Mesendoderm (in vitro differentiated cells): Measurements from ENCODE around the gene DNAJC4.
A peak's percentile ranks its signal among the peaks of the same experiment; 100 is the strongest.

Experiments used
- DNase-seq: peaks from one replicate; pipeline ENCODE4 v3.0.0; 2013
- H2AK5ac ChIP-seq: 2 replicates; pipeline ENCODE4 v1.6.1; 2013; ENCODE audit warnings: low read length, inconsistent platforms
- H2BK120ac ChIP-seq: 2 replicates; pipeline ENCODE4 v1.6.1; 2013; ENCODE audit warnings: low read depth, mild to moderate bottlenecking, low read length, moderate library complexity, mixed read lengths
- H2BK15ac ChIP-seq: replicated peaks from 2 replicates; pipeline ENCODE4 v1.6.1; 2013; ENCODE audit warnings: low read depth, mild to moderate bottlenecking, moderate library complexity
- H2BK5ac ChIP-seq: 2 replicates; pipeline ENCODE4 v1.6.1; 2013; ENCODE audit warnings: low read length, inconsistent platforms
- H3K18ac ChIP-seq: 2 replicates; pipeline ENCODE4 v1.6.1; 2013; ENCODE audit warnings: mild to moderate bottlenecking, low read length, mixed read lengths
- H3K23ac ChIP-seq: one replicate; pipeline ENCODE4 v1.6.1; 2013; ENCODE audit warnings: low read length
- H3K27ac ChIP-seq: 2 replicates; pipeline ENCODE4 v1.5.1; 2013; ENCODE audit warnings: low read depth, mild to moderate bottlenecking, inconsistent platforms, low read length, moderate library complexity
- H3K27me3 ChIP-seq: 2 replicates; pipeline ENCODE4 v1.6.1; 2013; ENCODE audit warnings: low read length, control low read depth, mild to moderate bottlenecking, inconsistent platforms; ENCODE audit not compliant: insufficient read depth, poor library complexity
- H3K36me3 ChIP-seq: 2 replicates; pipeline ENCODE4 v1.6.1; 2013; ENCODE audit warnings: low read length, inconsistent platforms; ENCODE audit not compliant: control insufficient read depth, insufficient read depth
- H3K4ac ChIP-seq: one replicate; pipeline ENCODE4 v1.6.1; 2013; ENCODE audit warnings: low read depth, mild to moderate bottlenecking, low read length, moderate library complexity
- H3K4me1 ChIP-seq: 2 replicates; pipeline ENCODE4 v1.6.1; 2013; ENCODE audit warnings: low read depth, low read length, inconsistent platforms; ENCODE audit not compliant: control insufficient read depth
- H3K4me2 ChIP-seq: 2 replicates; pipeline ENCODE4 v1.6.1; 2013; ENCODE audit warnings: low read length
- H3K4me3 ChIP-seq: 2 replicates; pipeline ENCODE4 v1.5.1; 2013; ENCODE audit warnings: mild to moderate bottlenecking, low read length
- H3K56ac ChIP-seq: one replicate; pipeline ENCODE4 v1.6.1; 2013; ENCODE audit warnings: low read length
- H3K79me1 ChIP-seq: 2 replicates; pipeline ENCODE4 v1.6.1; 2013; ENCODE audit warnings: low read length, inconsistent platforms
- H3K79me2 ChIP-seq: 2 replicates; pipeline ENCODE4 v1.6.1; 2013; ENCODE audit warnings: mild to moderate bottlenecking, low read length; ENCODE audit not compliant: control insufficient read depth, insufficient read depth
- H3K9ac ChIP-seq: 2 replicates; pipeline ENCODE4 v1.6.1; 2013; ENCODE audit warnings: low read length, inconsistent platforms
- H4K5ac ChIP-seq: one replicate; pipeline ENCODE4 v1.6.1; 2013; ENCODE audit warnings: low read length
- H4K8ac ChIP-seq: one replicate; pipeline ENCODE4 v1.6.1; 2013; ENCODE audit warnings: low read depth, mild to moderate bottlenecking, control low read depth, low read length, moderate library complexity
- WGBS: extraction: QIAGEN DNeasy Blood & Tissue Kit; methylation state at CpG from one replicate; pipeline ENCODE4 v1.1.7; 2013; ENCODE audit warnings: low lambda C conversion rate, missing lambda C conversion rate; ENCODE audit not compliant: insufficient coverage; ENCODE audit errors: extremely low coverage; 5-methylcytosine and 5-hydroxymethylcytosine counted together

DNAJC4 gene

GRCh38 chr11:64185693-64186491 is 44.5 kb upstream of the DNAJC4 start, which contains the start of gene STIP1:
Gene STIP1 (plus strand): TSS chr11:64186171. CDS start chr11:64186262, 91 bp downstream.
- Histone ChIP-seq H3K4ac (peak within 1 kb of the TSS; percentile 99), H3K79me2 (peaks cover 17% of the 10 kb centered on the region), H2AK5ac (peak within 1 kb of the TSS; percentile 15), H3K4me1 (no peaks in the 10 kb centered on the region), H3K4me2 (peak within 1 kb of the TSS; percentile 80), H3K4me3 (peak within 1 kb of the TSS; percentile 50), H2BK15ac (no peak within 1 kb of the TSS), H3K23ac (peak within 1 kb of the TSS; percentile 10), H4K8ac (no peak within 1 kb of the TSS), H2BK5ac (peak within 1 kb of the TSS; percentile 69), H3K27me3 (no peaks in the 10 kb centered on the region), H3K56ac (peak within 1 kb of the TSS; percentile 98), H4K5ac (no peak within 1 kb of the TSS), H3K9ac (peak within 1 kb of the TSS; percentile 95), H3K36me3 (peaks cover 4% of the 10 kb centered on the region), H3K18ac (peak within 1 kb of the TSS; percentile 97), H2BK120ac (peak within 1 kb of the TSS; percentile 97), H3K79me1 (peaks cover 12% of the 10 kb centered on the region), H3K27ac (peak within 1 kb of the TSS; percentile 88)
- peak; percentile 100 for DNase-seq
- WGBS: no CpG with 5 or more reads among the region's 74 CpGs

GRCh38 chr11:64186492-64187165 is 43.7 kb upstream of the DNAJC4 start:
- H2BK5ac ChIP-seq: no peak overlapping the region
- no peaks in the 10 kb centered on the region for H3K27me3 ChIP-seq
- no peak overlapping the region for H3K4me2 ChIP-seq
- DNase-seq: peak; percentile 31
- H2BK120ac ChIP-seq: peak overlapping the region; percentile 97
- peaks cover 4% of the 10 kb centered on the region for H3K36me3 ChIP-seq
- peaks cover 21% of the 10 kb centered on the region for H3K79me2 ChIP-seq
- no peaks in the 10 kb centered on the region for H3K4me1 ChIP-seq
- no peak overlapping the region for H3K23ac ChIP-seq
- H3K4me3 ChIP-seq: no peak overlapping the region
- no peak overlapping the region for H4K8ac ChIP-seq
- no CpG with 5 or more reads among the region's 48 CpGs for WGBS
- peak overlapping the region; percentile 97 for H3K18ac ChIP-seq
- no peak overlapping the region for H2BK15ac ChIP-seq
- H3K9ac ChIP-seq: no peak overlapping the region
- no peak overlapping the region for H4K5ac ChIP-seq
- peaks cover 12% of the 10 kb centered on the region for H3K79me1 ChIP-seq
- no peak overlapping the region for H3K56ac ChIP-seq
- H3K27ac ChIP-seq: peak overlapping the region; percentile 24
- H3K4ac ChIP-seq: peak overlapping the region; percentile 99
- no peak overlapping the region for H2AK5ac ChIP-seq

GRCh38 chr11:64192434-64192833 is 37.9 kb upstream of the DNAJC4 start:
- Histone ChIP-seq H3K27ac (no peak overlapping the region), H2BK120ac (no peak overlapping the region), H4K5ac (no peak overlapping the region), H2BK5ac (no peak overlapping the region), H3K4me3 (no peak overlapping the region), H2BK15ac (no peak overlapping the region), H3K18ac (no peak overlapping the region), H3K4ac (no peak overlapping the region), H2AK5ac (no peak overlapping the region), H3K4me1 (no peaks in the 10 kb centered on the region), H3K79me2 (peaks cover 28% of the 10 kb centered on the region), H3K27me3 (no peaks in the 10 kb centered on the region), H3K56ac (no peak overlapping the region), H3K79me1 (peaks cover 15% of the 10 kb centered on the region), H3K23ac (no peak overlapping the region), H3K9ac (no peak overlapping the region), H3K4me2 (no peak overlapping the region), H4K8ac (no peak overlapping the region), H3K36me3 (peaks cover 35% of the 10 kb centered on the region)
- no peak for DNase-seq
- WGBS: no CpG with 5 or more reads among the region's 5 CpGs

GRCh38 chr11:64196626-64197025 is 33.7 kb upstream of the DNAJC4 start:
- no peak overlapping the region for H3K4me3 ChIP-seq

GRCh38 chr11:64198511-64198910 is 31.8 kb upstream of the DNAJC4 start:
- H2BK15ac ChIP-seq: no peak overlapping the region
- no peak overlapping the region for H3K23ac ChIP-seq
- H3K4me3 ChIP-seq: no peak overlapping the region
- H3K79me1 ChIP-seq: peaks cover 3% of the 10 kb centered on the region
- no peak overlapping the region for H3K56ac ChIP-seq
- no peaks in the 10 kb centered on the region for H3K27me3 ChIP-seq
- no peak overlapping the region for H4K8ac ChIP-seq
- H3K4ac ChIP-seq: no peak overlapping the region
- no peaks in the 10 kb centered on the region for H3K79me2 ChIP-seq
- H3K18ac ChIP-seq: no peak overlapping the region
- no peak overlapping the region for H2BK120ac ChIP-seq
- no peak overlapping the region for H3K9ac ChIP-seq
- H3K27ac ChIP-seq: no peak overlapping the region
- H2BK5ac ChIP-seq: no peak overlapping the region
- H3K36me3 ChIP-seq: peaks cover 45% of the 10 kb centered on the region
- H4K5ac ChIP-seq: no peak overlapping the region
- WGBS: no CpG with 5 or more reads among the region's 2 CpGs
- no peak for DNase-seq
- H3K4me1 ChIP-seq: no peaks in the 10 kb centered on the region
- H3K4me2 ChIP-seq: no peak overlapping the region
- H2AK5ac ChIP-seq: no peak overlapping the region

More at GRCh38 chr11:64196626-64197025, 33.7 kb upstream of the DNAJC4 start:
- Histone ChIP-seq H3K4me2 (no peak overlapping the region), H3K79me2 (peaks cover 10% of the 10 kb centered on the region), H3K23ac (no peak overlapping the region), H3K36me3 (peaks cover 43% of the 10 kb centered on the region), H4K5ac (no peak overlapping the region), H3K27me3 (no peaks in the 10 kb centered on the region), H2BK5ac (no peak overlapping the region), H4K8ac (no peak overlapping the region), H3K18ac (no peak overlapping the region), H2AK5ac (no peak overlapping the region), H3K4me1 (no peaks in the 10 kb centered on the region), H3K79me1 (peaks cover 12% of the 10 kb centered on the region), H3K4ac (no peak overlapping the region), H2BK15ac (no peak overlapping the region), H3K27ac (no peak overlapping the region), H2BK120ac (no peak overlapping the region), H3K9ac (no peak overlapping the region), H3K56ac (no peak overlapping the region)
- DNase-seq: no peak
- WGBS: no CpG with 5 or more reads among the region's 9 CpGs
